Fibroblast of mammary gland (primary cell): ENCODE results near the gene TMIGD3.

ENCODE experiments used
- DNase-seq: peaks from one replicate; pipeline ENCODE4 v3.0.0-alpha.2; 2010; ENCODE audit warnings: low read depth
- H3K4me3 ChIP-seq: 2 replicates; pipeline ENCODE4 v1.5.1; 2011; ENCODE audit warnings: low read depth, mild to moderate bottlenecking, low read length, moderate library complexity; ENCODE audit not compliant: control insufficient read depth
- CTCF ChIP-seq: conservative IDR thresholded peaks from 2 replicates; pipeline ENCODE4 v1.5.1; 2011; ENCODE audit warnings: low read depth, low read length, inconsistent platforms; ENCODE audit not compliant: control insufficient read depth, insufficient read depth

TMIGD3 gene

GRCh38 chr1:111446546-111446945 is 56.9 kb downstream of the TMIGD3 start:
- no peak overlapping the region for H3K4me3 ChIP-seq
- TF ChIP-seq CTCF: no peak
- DNase-seq: no peak

- no peak for DNase-seq
- H3K4me3 ChIP-seq: no peak overlapping the region
- TF ChIP-seq CTCF: no peak
These were observed 59.4 kb downstream of the TMIGD3 start for GRCh38 chr1:111444031-111444430.

- no peak for TF ChIP-seq CTCF
- no peak for DNase-seq
- H3K4me3 ChIP-seq: no peak overlapping the region
These were observed 61.0 kb downstream of the TMIGD3 start for GRCh38 chr1:111442457-111442856.

- TF ChIP-seq CTCF: peak; percentile 57
- DNase-seq: peak; percentile 28
- no peak overlapping the region for H3K4me3 ChIP-seq
These were observed 61.8 kb downstream of the TMIGD3 start for GRCh38 chr1:111441573-111442192.

GRCh38 chr1:111439461-111440351 is 63.7 kb downstream of the TMIGD3 start:
- TF ChIP-seq CTCF: no peak
- no peak overlapping the region for H3K4me3 ChIP-seq
- no peak for DNase-seq

GRCh38 chr1:111436726-111437125 is 66.7 kb downstream of the TMIGD3 start:
- no peak for TF ChIP-seq CTCF
- DNase-seq: peak; percentile 57

More at GRCh38 chr1:111436726-111437125, 66.7 kb downstream of the TMIGD3 start:
- no peak overlapping the region for H3K4me3 ChIP-seq
